Progenitor cell of endocrine pancreas (in vitro differentiated cells): ENCODE data around the gene COL1A1. TPM values are rescaled to one million over a fixed set of nuclear protein-coding genes. Genes with fewer than 3 reads are reported as not detected.
A peak's percentile ranks its signal among the peaks of the same experiment; 100 is the strongest.

Experiments used
- DNase-seq: peaks from one replicate; pipeline ENCODE4 v3.0.0; 2021; ENCODE audit warnings: low spot score; ENCODE audit not compliant: unreplicated experiment
- H3K27ac Mint-ChIP-seq: 2 replicates; pipeline ENCODE4 v1.8.0; 2021; ENCODE audit warnings: mild to moderate bottlenecking, moderate library complexity, mixed read lengths
- H3K27me3 Mint-ChIP-seq: 2 replicates; pipeline ENCODE4 v1.8.0; 2021; ENCODE audit warnings: mixed read lengths
- H3K36me3 Mint-ChIP-seq: 2 replicates; pipeline ENCODE4 v1.8.0; 2022; ENCODE audit warnings: mixed read lengths; ENCODE audit not compliant: insufficient read depth
- H3K4me1 Mint-ChIP-seq: 2 replicates; pipeline ENCODE4 v1.8.0; 2021; ENCODE audit warnings: low read depth, mixed read lengths
- H3K4me3 Mint-ChIP-seq: 2 replicates; pipeline ENCODE4 v1.8.0; 2021; ENCODE audit warnings: low read depth, mild to moderate bottlenecking, moderate library complexity, mixed read lengths
- H3K9me3 Mint-ChIP-seq: 2 replicates; pipeline ENCODE4 v1.8.0; 2021; ENCODE audit warnings: low read depth, mixed read lengths
- total RNA-seq: library from RNA; stranded (reverse); gene quantifications from 2 replicates; pipeline ENCODE4 v1.2.1, GENCODE V29; 2021
- TF ChIP-seq, protein P1 (sequence below): fragments of 200-600 bp; sonication (generic); IDR thresholded peaks from one replicate; pipeline ENCODE4 v1.5.0; 2021; ENCODE audit warnings: antibody characterized with exemption, mild to moderate bottlenecking; ENCODE audit not compliant: unreplicated experiment

COL1A1 gene
- total RNA-seq, 1 donor from 2014 or later: 26.7 TPM

- peak; percentile 24 for DNase-seq
- Mint-ChIP-seq H3K27me3 (peaks cover 72% of the 10 kb centered on the region), H3K4me3 (no peak overlapping the region), H3K9me3 (no peaks in the 10 kb centered on the region), H3K36me3 (no peaks in the 10 kb centered on the region), H3K4me1 (peaks cover 33% of the 10 kb centered on the region), H3K27ac (no peak overlapping the region)
- TF ChIP-seq, protein P1, sequence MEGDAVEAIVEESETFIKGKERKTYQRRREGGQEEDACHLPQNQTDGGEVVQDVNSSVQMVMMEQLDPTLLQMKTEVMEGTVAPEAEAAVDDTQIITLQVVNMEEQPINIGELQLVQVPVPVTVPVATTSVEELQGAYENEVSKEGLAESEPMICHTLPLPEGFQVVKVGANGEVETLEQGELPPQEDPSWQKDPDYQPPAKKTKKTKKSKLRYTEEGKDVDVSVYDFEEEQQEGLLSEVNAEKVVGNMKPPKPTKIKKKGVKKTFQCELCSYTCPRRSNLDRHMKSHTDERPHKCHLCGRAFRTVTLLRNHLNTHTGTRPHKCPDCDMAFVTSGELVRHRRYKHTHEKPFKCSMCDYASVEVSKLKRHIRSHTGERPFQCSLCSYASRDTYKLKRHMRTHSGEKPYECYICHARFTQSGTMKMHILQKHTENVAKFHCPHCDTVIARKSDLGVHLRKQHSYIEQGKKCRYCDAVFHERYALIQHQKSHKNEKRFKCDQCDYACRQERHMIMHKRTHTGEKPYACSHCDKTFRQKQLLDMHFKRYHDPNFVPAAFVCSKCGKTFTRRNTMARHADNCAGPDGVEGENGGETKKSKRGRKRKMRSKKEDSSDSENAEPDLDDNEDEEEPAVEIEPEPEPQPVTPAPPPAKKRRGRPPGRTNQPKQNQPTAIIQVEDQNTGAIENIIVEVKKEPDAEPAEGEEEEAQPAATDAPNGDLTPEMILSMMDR: no peak
These were observed 5.3 kb upstream of the COL1A1 start for GRCh38 chr17:50206604-50207293.

DNA sequence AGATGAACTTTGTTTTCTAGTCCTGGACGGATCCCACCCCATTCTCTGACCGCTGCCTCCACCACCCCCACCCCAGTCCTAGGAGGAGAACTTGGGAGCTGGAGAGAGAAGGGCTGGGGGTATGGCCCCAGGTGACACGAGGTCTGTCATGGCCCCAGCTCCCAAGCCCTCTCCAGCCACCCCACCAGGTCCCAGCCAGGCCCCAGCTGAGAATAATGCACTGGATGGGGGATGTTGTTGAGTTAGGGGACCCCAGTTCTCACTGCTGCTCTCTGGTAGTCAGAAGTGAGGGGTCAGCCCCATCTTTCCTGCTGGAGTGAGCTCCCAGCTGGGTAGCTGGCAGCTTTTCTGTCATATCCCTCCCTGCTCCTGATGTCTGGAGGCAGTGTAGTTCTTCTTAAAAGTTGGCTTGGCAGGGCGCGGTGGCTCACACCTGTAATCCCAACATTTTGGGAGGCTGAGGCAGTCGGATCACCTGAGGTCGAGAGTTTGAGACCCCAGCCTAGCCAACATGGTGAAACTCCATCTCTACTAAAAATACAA lies 4.6 kb upstream of the COL1A1 start:
- DNase-seq: no peak
- Mint-ChIP-seq H3K9me3 (no peaks in the 10 kb centered on the region), H3K36me3 (no peaks in the 10 kb centered on the region), H3K4me3 (no peak overlapping the region), H3K4me1 (peaks cover 28% of the 10 kb centered on the region), H3K27me3 (peaks cover 73% of the 10 kb centered on the region), H3K27ac (no peak overlapping the region)
- TF ChIP-seq, protein P1: no peak

DNA sequence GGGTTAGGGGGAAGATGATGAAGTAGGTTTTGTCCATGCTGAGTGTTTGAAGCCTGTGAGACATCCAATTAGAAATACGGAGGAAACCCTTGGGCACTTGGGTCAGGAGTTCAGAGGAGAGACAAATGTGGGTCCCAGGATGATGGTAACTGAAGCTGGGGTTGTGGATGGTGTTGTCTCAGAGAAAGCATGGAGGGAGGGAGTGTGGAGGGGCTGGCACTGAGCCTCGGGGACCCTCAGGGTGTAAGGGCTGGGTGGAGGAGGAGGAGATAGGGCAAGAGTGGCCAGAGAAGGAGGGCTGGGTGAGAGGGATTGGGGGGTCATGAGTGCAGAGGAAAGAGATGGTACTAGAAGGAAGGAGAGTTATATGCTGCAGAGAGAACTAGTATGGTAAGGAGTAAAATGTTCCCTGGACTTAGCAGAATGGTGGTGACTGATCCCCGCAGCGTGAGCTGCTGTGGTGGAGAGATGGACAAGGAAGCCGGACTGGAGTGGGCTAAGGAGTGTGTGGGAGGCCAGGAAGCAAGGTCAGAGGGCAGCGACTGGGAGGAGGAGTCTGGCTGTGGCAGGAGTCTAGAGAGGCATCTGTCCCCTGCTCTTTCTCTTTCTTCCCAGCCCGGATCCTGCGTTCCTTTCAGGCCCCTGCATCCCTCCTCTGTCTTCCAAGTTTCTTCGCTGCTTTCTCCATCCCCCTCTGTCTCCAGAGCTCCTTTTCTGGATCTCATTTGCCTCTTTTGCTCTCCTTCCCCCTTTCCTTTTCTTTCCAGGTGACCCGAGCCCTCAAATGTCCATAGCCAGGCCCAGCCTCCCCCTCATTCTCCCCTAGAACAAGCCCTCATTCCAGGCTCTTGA lies 3.9 kb upstream of the COL1A1 start:
- TF ChIP-seq, protein P1: no peak
- Mint-ChIP-seq H3K4me3 (no peak overlapping the region), H3K27me3 (peaks cover 76% of the 10 kb centered on the region), H3K9me3 (no peaks in the 10 kb centered on the region), H3K27ac (no peak overlapping the region), H3K36me3 (no peaks in the 10 kb centered on the region), H3K4me1 (peaks cover 30% of the 10 kb centered on the region)
- no peak for DNase-seq

- Mint-ChIP-seq H3K27me3 (peaks cover 74% of the 10 kb centered on the region), H3K4me3 (no peak overlapping the region), H3K36me3 (no peaks in the 10 kb centered on the region), H3K27ac (no peak overlapping the region), H3K9me3 (no peaks in the 10 kb centered on the region), H3K4me1 (peaks cover 24% of the 10 kb centered on the region)
- no peak for DNase-seq
- TF ChIP-seq, protein P1: no peak
These were observed 3.0 kb upstream of the COL1A1 start for GRCh38 chr17:50204431-50204830.

GRCh38 chr17:50203604-50204345 lies 2.3 kb upstream of the COL1A1 start:
- no peak for DNase-seq
- H3K4me1 Mint-ChIP-seq: peaks cover 17% of the 10 kb centered on the region
- H3K36me3 Mint-ChIP-seq: no peaks in the 10 kb centered on the region
- no peaks in the 10 kb centered on the region for H3K9me3 Mint-ChIP-seq
- H3K27me3 Mint-ChIP-seq: peaks cover 68% of the 10 kb centered on the region
- no peak overlapping the region for H3K27ac Mint-ChIP-seq
- TF ChIP-seq, protein P1: no peak
- no peak overlapping the region for H3K4me3 Mint-ChIP-seq
